ENCODE results near the gene LYPD3.

The LYPD3 gene

GRCh38 chr19:43483281-43483680, 17.9 kb upstream of the LYPD3 start:
- no peak for DNase-seq

GRCh38 chr19:43482193-43482592, 16.8 kb upstream of the LYPD3 start:
- DNase-seq, result no peak

DNA sequence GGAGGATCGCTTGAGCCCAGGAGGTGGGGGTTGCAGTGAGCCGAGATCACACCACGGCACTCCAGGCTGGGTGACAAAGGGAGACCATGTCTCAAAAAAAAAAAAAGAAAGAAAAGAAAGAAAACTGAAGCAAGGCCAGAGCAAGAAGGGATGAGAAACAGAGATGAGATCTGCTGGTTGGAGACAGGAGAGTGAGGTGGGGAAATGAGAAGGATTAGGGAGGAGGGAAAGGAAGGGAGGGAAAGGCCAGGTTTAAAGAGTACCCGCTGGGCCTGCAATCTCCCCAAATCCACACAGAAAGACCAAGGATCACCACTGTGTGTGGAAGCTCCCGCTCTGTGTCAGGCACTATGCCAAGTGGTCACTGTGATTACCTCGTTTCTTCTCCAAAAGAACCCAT, 16.3 kb upstream of the LYPD3 start:
- no peak for DNase-seq

- no peak for DNase-seq
Measured at GRCh38 chr19:43480574-43480973, 15.2 kb upstream of the LYPD3 start.

DNA sequence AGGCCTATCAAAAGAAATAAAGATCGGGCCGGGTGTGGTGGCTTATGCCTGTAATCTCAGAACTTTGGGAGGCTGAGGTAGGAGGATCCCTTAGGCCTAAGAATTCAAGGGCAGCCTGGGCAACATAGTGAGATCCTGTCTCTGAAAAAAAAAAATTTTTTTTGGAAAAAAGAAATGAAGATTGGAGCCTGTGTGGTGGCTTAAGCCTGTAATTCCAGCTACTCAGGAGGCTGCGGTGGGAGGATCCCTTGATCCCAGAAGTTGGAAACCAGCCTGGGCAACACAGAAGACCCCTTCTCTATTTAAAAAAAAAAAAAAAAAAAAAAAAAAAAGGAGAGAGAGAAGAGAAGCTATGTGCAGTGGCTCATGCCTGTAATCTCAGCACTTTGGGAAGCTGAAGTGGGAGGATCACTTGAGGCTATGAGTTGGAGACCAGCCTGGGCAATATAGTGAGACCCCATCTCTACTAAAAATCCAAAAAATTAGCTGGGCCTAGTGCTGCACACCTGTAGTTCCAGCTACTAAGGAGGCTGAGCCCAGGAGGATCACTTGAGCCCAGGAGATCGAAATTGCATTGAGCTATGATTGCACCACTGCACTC, 14.7 kb upstream of the LYPD3 start:
- no peak for DNase-seq

- no peak for DNase-seq
Measured at GRCh38 chr19:43479226-43479625, 13.8 kb upstream of the LYPD3 start.

DNA sequence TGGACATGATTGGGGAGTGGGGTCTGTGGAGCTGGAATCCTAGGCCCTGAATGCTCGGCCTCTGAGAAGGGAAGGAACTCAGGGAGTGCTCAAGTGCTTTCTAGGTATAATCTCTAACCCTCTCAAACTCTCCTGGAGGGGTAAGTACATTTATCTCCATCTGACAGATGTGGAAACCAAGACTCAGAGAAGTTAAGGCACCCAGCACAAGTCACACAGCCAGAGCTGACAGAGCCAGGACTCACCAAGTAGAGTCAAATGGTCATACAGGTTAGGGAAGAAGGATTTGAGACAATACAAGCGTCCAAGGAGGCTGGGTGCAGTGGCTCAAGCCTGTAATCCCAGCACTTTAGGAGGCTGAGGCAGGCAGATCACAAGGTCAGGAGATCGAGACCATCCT, 12.9 kb upstream of the LYPD3 start:
- no peak for DNase-seq

- DNase-seq, result no peak
Measured at GRCh38 chr19:43476606-43477005, 11.2 kb upstream of the LYPD3 start.

DNA sequence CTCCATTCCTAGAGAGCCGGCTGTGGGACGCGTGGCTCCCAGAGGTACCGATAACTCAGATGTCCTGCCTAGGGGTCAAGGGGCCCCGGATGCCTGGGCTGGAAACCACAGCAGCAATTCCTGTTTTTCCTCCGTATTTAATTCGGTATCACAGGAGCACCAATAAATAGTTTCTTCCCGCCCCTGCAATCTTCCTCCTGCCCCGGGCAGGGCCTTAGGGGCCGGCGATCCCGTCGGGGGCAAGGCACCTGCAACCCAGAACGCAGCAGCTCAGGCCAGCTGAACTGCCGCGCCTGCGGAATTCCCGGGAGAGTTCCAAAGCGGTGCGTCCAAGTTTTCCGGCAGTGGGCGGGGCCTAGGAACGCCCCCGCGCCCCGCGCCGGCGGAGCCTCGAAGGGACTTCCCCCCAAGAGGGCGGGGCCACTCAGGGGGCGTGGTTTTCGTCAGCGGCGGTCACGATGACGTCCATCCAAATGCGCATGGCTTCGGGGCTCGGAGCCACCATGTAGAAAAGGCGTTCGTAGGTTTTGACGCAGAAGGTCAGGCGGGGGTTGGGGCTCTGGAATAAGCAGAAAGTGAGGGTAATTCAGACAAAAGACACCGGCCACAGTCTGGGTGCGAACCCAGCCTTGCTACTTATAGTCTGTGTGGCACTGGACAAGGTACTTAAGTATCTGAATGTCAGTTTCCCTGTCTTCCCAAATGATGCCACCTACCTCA, 9.7 kb upstream of the LYPD3 start:
- peak; percentile 63 for DNase-seq

DNA sequence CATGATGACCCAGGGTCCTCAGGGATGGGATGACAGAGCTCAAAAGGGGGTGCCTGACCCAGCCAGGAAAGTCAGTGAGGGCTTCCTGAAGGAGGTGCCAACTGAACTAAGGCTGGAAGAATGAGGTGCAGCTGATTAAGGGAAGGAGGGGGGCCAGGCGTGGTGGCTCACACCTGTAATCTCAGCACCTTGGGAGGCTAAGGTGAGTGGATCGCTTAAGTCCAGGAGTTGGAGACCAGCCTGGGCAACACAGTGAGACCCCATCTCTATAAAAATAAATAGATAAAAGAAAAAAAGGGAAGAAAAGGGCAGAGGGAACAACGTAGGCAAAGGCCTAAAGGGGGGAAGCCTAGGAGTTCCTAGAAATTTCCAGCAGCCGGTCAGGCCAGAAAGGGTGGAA, 9.1 kb upstream of the LYPD3 start:
- DNase-seq, result no peak

DNA sequence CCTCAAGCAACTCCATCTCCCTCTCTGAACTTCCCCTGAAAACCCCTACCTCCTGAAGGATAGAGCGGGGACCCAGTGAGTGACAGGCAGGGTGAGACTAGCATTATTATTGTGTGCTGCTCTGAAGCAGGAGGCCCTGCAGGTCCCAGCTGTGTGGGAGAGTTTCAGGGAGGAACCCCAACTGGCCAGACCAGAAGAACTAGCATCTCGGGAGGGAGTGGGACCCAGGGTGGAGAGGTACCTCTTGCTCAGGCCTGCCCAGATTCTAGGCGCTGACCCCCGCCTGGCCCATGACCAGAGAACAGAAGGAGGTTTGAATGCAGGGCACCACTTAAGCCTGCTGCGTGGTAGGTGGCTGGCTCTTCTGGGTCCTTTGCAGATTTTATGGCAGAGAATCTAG, 5.7 kb upstream of the LYPD3 start:
- no peak for DNase-seq

GRCh38 chr19:43470288-43470687, 4.9 kb upstream of the LYPD3 start:
- no peak for DNase-seq

DNA sequence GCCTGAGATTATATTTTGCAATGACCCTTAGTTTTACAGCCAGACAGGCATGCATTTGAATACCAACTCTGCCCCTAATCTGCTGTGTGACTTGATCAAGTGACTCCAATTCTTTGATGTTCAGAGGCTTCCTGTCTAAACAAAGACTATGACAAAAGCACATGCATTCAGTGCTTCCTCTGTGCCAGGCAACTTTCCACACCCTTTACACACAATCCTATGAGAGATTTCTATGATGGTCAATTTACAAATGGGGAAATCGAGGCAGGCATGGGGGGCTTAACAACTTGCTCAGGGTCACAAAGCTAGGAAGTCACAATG, 3.7 kb upstream of the LYPD3 start:
- no peak for DNase-seq

DNA sequence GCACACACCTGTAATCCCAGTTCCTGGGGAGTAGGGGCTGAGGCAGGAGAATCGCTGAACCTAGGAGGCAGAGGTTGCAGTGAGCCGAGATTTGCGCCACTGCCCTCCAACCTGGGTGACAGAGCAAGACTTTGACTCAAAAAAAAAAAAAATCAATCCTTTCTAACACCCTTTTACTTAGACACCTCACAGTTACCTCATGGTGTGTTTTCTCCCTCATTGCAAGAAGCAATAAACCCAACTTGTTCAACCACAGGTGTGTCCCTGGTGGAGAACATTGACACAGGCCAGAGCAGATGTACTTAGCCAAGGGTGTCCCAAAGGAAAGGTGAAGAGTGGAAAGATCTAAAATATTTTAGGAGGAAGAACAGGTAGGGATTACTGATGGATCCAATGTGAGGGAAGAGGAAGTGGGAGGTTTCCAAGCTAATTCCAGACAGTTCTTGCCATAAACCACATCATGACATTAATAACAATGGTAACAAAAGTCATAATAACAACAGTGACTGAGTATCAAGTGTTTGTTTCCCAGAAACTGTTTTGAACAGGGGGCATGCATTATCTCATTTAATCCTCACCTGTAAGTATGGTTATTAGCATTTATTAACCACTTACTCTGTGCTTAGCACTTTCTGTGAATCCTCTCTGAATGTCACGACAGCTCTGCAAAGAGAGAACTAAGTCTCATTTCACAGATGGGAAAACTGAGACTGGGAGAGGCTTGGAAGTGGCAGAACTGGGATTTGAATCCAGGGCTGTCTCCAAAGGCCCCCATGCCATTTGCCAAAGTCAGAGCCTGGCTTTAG, 3.1 kb upstream of the LYPD3 start:
- DNase-seq, result no peak

- DNase-seq, result no peak
Measured at GRCh38 chr19:43467730-43468129, 2.3 kb upstream of the LYPD3 start.

GRCh38 chr19:43467276-43467675, 1.9 kb upstream of the LYPD3 start:
- no peak for DNase-seq

GRCh38 chr19:43466793-43467192, 1.4 kb upstream of the LYPD3 start:
- DNase-seq, result no peak

- DNase-seq, result no peak
Measured at GRCh38 chr19:43464134-43464775, 1.2 kb downstream of the LYPD3 start.

DNA sequence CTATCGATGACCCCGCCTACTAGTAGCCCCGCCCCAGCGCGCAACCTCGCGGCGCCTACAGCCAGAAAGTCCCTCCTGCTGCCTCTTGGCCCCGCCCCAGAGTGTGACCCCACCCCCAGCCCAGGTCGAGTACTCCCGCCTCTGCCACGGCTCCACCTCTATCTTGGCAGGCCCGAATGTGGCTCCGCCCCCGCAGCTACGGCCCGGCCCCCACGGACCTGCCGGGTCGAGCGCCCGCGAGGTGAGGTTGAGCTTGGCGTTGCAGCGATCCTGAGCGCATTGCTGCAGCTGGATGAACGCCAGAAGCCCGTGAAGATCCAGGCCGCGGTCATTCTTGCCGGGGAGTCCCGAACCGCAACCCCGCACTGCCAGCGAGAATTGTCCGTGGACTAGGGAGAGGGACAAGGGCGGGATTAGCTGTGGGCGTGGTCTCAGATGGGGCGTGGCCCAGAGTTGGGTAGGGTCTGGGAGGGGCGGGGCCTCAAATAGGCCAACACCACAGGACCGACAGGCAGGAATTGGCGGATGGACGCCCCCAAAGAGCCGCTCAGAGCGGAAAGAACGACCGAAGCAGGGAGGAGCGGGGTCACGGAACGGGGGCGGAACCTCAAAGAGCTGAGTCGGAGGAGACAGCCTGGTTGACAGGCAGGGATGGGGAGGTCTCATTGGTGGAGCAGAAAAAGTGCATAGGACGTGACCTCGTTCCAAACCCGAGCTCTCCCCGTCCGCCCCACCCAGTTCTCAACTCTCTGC, 1.9 kb downstream of the LYPD3 start:
- DNase-seq, result peak; percentile 67

GRCh38 chr19:43462785-43463380, 2.5 kb downstream of the LYPD3 start:
- no peak for DNase-seq

DNA sequence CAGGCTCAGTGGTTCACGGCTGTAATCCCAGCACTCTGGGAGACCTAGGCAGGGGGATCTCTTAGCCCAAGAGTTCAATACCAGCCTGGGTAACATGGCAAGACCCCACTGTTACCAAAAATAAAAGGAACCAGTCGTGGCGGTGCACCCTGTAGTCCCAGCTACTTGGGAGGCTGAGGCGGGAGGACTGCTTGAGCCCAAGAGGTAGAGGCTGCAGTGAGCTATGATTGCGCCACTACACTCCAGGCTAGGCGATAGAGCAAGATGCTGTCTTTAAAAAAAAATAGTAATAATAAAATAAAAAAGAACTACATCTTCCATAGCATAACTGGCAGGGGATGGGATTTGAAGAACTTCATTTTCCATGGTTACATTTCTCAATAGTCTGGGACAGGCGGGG, 3.0 kb downstream of the LYPD3 start:
- DNase-seq, result no peak

- no peak for DNase-seq
Measured at GRCh38 chr19:43461303-43461702, 4.1 kb downstream of the LYPD3 start.
